Measurements from ENCODE around the gene XCL1.

- TF ChIP-seq YY1 (IDR thresholded peaks at IDR 0.05; ENCODE audit: low read depth) (no peak), NFIC (IDR thresholded peaks at IDR 0.05) (no peak), ZBTB7A (IDR thresholded peaks at IDR 0.05; ENCODE audit: low read depth) (no peak), EP300 (IDR thresholded peaks at IDR 0.05; ENCODE audit: borderline replicate concordance) (no peak), CREB1 (IDR thresholded peaks at IDR 0.05; ENCODE audit: low read depth) (no peak), REST (IDR thresholded peaks at IDR 0.05; ENCODE audit: low read depth) (no peak), CEBPB (IDR thresholded peaks at IDR 0.05) (no peak), TAF1 (IDR thresholded peaks at IDR 0.05; ENCODE audit: low read depth) (no peak), RAD21 (IDR thresholded peaks at IDR 0.05; ENCODE audit: low read depth) (no peak), MAX (IDR thresholded peaks at IDR 0.05) (no peak), TCF12 (IDR thresholded peaks at IDR 0.05; ENCODE audit: low read depth) (no peak)
Observed at GRCh38 chr1:168626326-168626725, 49.9 kb downstream of the XCL1 start.

All from Ishikawa (cell line).